ENCODE data around the gene AEBP2. TPM values are rescaled to one million over a fixed set of nuclear protein-coding genes. Genes with fewer than 3 reads are reported as not detected.
"Not testable (repeated sequence)": the region's sequence is repeated elsewhere in the genome, so short reads cannot be mapped to it uniquely, and the experiment has no call there.

The AEBP2 gene
- polyA plus RNA-seq, 1 donor from 2014 or later: 8.7 TPM

- no peaks in the 10 kb centered on the region for H3K27me3 Mint-ChIP-seq
- peak overlapping the region in 1 of 4 donors; percentile 2 for H3K4me3 Mint-ChIP-seq
- H3K4me1 Mint-ChIP-seq: peaks cover 42 to 56% (median 44%) of the 10 kb centered on the region in 3 donors
- H3K27ac Mint-ChIP-seq: peak overlapping the region in 1 of 3 donors; percentile 33
- H3K36me3 Mint-ChIP-seq: peaks cover 7% of the 10 kb centered on the region
- H3K9me3 Mint-ChIP-seq: no peaks in the 10 kb centered on the region
Observed at GRCh38 chr12:19458733-19459132, 19.4 kb downstream of the AEBP2 start.

DNA sequence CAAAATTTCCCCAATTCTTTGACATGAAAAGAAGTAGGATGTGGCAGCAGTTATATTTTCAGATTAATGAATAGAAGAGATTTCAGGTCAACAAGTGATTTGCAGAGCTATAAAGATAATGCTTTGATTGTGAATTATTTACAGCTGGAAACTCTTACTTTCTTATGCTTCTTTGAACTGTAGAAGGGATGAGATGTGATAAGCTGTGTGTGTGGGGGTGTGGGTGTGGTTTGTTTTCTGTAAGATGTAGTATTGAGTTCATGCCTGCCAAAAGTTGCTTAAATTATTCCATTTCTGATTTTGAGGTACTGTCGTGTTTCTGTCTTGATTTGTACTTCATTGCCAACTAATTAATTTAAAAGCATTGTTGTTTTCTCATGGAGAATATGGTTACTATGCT lies 22.7 kb downstream of the AEBP2 start:
- Mint-ChIP-seq H3K36me3 (peaks cover 13% of the 10 kb centered on the region), H3K27ac (peak overlapping the region in 2 of 3 donors; percentile 11 to 23)

DNA sequence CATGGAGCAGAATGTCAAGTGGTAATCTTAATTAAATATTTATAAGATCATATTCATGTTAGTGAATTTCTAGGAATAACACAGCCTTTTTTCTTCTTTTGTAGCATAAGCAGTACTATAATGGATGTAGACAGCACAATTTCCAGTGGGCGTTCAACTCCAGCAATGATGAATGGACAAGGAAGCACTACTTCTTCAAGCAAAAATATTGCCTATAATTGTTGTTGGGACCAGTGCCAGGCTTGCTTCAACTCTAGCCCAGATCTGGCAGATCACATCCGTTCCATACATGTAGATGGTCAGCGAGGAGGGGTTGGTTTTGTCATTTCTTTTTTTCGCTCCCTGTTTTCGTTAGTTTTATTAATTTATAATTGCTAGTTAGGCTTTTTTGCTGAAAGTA lies 23.1 kb downstream of the AEBP2 start:
- Mint-ChIP-seq H3K36me3 (peaks cover 13% of the 10 kb centered on the region), H3K4me1 (peaks cover 24 to 34% (median 32%) of the 10 kb centered on the region in 3 donors), H3K9me3 (no peaks in the 10 kb centered on the region), H3K27me3 (no peaks in the 10 kb centered on the region), H3K27ac (peak overlapping the region in 2 of 3 donors; percentile 11 to 23), H3K4me3 (no peak overlapping the region)

More for the DNA sequence above, 22.7 kb downstream of the AEBP2 start:
- no peak overlapping the region for H3K4me3 Mint-ChIP-seq
- H3K9me3 Mint-ChIP-seq: no peaks in the 10 kb centered on the region
- H3K4me1 Mint-ChIP-seq: peaks cover 26 to 37% (median 36%) of the 10 kb centered on the region in 3 donors
- no peaks in the 10 kb centered on the region for H3K27me3 Mint-ChIP-seq

DNA sequence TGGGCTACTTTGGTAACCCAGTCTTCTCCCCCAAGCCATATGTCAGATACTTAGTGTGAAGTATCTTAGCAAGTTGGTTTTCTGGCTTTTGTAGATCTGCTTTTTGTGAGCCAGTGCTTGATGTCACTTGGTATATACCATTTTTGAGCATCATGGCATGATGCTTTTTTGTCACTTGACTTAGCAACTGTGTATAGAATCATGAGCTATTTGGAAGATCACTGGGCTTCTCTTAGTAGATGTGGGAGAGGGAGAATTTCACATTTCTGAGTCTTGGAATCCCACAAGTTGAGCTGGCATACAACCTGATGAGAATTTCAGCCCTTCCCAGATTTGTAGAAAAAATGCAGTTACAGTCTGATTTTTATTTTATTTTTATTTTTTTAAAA lies 24.9 kb downstream of the AEBP2 start:
- no peak overlapping the region for H3K27ac Mint-ChIP-seq
- H3K4me3 Mint-ChIP-seq: no peak overlapping the region
- no peaks in the 10 kb centered on the region for H3K27me3 Mint-ChIP-seq
- H3K36me3 Mint-ChIP-seq: peaks cover 18% of the 10 kb centered on the region
- H3K9me3 Mint-ChIP-seq: no peaks in the 10 kb centered on the region
- H3K4me1 Mint-ChIP-seq: peaks cover 8 to 18% (median 17%) of the 10 kb centered on the region in 3 donors

DNA sequence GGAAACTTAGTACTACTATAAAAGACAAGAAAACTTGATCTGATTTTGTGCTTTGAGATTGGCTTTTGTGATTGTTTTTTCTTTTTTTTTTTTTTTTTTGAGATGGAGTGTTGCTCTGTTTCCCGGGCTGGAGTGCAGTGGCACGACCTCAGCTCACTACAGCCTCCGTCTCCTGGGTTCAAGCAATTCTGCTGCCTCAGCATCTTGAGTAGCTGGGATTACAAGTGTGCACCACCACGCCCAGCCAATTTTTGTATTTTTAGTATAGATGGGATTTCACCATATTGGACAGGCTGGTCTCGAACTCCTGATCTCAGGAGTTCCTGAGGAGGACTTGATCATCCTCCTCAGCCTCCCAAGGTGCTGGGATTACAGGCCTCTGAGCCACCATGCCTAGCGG lies 26.4 kb downstream of the AEBP2 start:
- no peak overlapping the region for H3K27ac Mint-ChIP-seq
- H3K27me3 Mint-ChIP-seq: no peaks in the 10 kb centered on the region
- H3K4me3 Mint-ChIP-seq: no peak overlapping the region
- H3K9me3 Mint-ChIP-seq: no peaks in the 10 kb centered on the region
- H3K4me1 Mint-ChIP-seq: peaks cover 0 to 11% (median 11%) of the 10 kb centered on the region in 3 donors
- peaks cover 18% of the 10 kb centered on the region for H3K36me3 Mint-ChIP-seq

DNA sequence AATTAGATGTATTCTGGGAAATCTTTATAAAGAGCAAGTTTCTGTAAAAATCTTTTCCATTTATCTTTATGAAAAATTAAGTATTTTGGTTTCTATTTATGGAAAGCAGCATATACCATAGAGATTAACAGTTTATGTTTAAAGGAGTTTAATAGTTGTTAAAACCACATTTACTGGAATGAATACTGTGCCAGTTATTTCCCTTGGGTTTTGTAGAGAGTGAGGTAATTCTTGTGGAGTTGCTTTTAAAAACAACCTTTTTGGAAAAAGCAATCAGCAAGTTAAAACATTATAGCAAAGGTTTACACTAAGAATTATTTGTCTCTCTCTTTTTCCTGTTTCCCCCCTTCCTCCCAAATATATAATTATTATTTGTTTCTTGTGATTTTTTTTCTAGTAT lies 34.9 kb downstream of the AEBP2 start:
- H3K27me3 Mint-ChIP-seq: no peaks in the 10 kb centered on the region
- H3K36me3 Mint-ChIP-seq: peaks cover 20% of the 10 kb centered on the region
- H3K9me3 Mint-ChIP-seq: peaks cover 0 to 2% (median 1%) of the 10 kb centered on the region in 3 donors
- no peak overlapping the region for H3K27ac Mint-ChIP-seq
- H3K4me1 Mint-ChIP-seq: peaks cover 9 to 26% (median 22%) of the 10 kb centered on the region in 3 donors
- H3K4me3 Mint-ChIP-seq: no peak overlapping the region

GRCh38 chr12:19475884-19476505 lies 36.7 kb downstream of the AEBP2 start:
- not testable (repeated sequence) for H3K4me3 Mint-ChIP-seq, H3K27me3 Mint-ChIP-seq, H3K9me3 Mint-ChIP-seq
- Mint-ChIP-seq H3K27ac (peak overlapping the region in 1 of 3 donors; percentile 26), H3K4me1 (peaks cover 10 to 23% (median 22%) of the 10 kb centered on the region in 3 donors), H3K36me3 (peaks cover 28% of the 10 kb centered on the region)

- peaks cover 31% of the 10 kb centered on the region for H3K36me3 Mint-ChIP-seq
Observed at GRCh38 chr12:19477071-19477470, 37.8 kb downstream of the AEBP2 start.

GRCh38 chr12:19480459-19480858 lies 41.2 kb downstream of the AEBP2 start:
- H3K4me1 Mint-ChIP-seq: peaks cover 29 to 38% (median 38%) of the 10 kb centered on the region in 3 donors
- H3K9me3 Mint-ChIP-seq: peaks cover 4 to 5% (median 5%) of the 10 kb centered on the region in 3 donors
- peaks cover 26% of the 10 kb centered on the region for H3K36me3 Mint-ChIP-seq
- H3K27me3 Mint-ChIP-seq: no peaks in the 10 kb centered on the region
- no peak overlapping the region for H3K4me3 Mint-ChIP-seq
- H3K27ac Mint-ChIP-seq: no peak overlapping the region

More at GRCh38 chr12:19477071-19477470, 37.8 kb downstream of the AEBP2 start:
- Mint-ChIP-seq H3K4me1 (peaks cover 15 to 26% (median 22%) of the 10 kb centered on the region in 3 donors), H3K27me3 (no peaks in the 10 kb centered on the region), H3K9me3 (peaks cover 4 to 5% (median 5%) of the 10 kb centered on the region in 3 donors), H3K4me3 (peak overlapping the region in 1 of 4 donors; percentile 62), H3K27ac (peak overlapping the region in 1 of 3 donors; percentile 80)

DNA sequence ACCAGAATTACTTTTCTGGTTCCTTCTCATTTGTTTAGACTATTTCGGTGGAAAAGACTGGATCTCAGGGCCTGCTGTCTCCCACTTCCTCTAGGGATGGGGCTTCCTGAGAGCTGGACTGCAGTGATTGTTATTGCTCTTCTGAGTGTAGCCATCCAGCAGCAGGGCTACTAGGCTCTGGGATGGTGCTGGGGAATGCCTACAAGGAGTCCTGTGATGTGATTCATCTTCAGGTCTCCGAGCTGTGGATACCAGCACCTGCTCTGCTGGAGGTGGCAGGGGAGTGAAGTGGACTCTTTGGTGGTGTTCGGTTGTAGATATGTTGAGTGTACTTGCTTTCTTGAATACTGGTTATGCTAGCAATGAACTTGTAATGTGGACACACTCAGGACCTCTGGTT lies 42.7 kb downstream of the AEBP2 start:
- Mint-ChIP-seq H3K27ac (peak overlapping the region; percentile 26 to 96 (median 64)), H3K4me3 (peak overlapping the region in 2 of 4 donors; percentile 81 to 87), H3K27me3 (no peaks in the 10 kb centered on the region), H3K9me3 (peaks cover 2 to 5% (median 5%) of the 10 kb centered on the region in 3 donors), H3K36me3 (peaks cover 27% of the 10 kb centered on the region), H3K4me1 (peaks cover 37 to 43% (median 39%) of the 10 kb centered on the region in 3 donors)

GRCh38 chr12:19482551-19483109 lies 43.3 kb downstream of the AEBP2 start:
- H3K4me3 Mint-ChIP-seq: peak overlapping the region in 3 of 4 donors; percentile 57 to 87 (median 81)
- no peaks in the 10 kb centered on the region for H3K27me3 Mint-ChIP-seq
- peaks cover 22% of the 10 kb centered on the region for H3K36me3 Mint-ChIP-seq
- peaks cover 31 to 37% (median 34%) of the 10 kb centered on the region in 3 donors for H3K4me1 Mint-ChIP-seq
- H3K27ac Mint-ChIP-seq: peak overlapping the region; percentile 26 to 96 (median 74)
- H3K9me3 Mint-ChIP-seq: peaks cover 2 to 5% (median 5%) of the 10 kb centered on the region in 3 donors

- Mint-ChIP-seq H3K9me3 (peaks cover 2 to 5% (median 5%) of the 10 kb centered on the region in 3 donors), H3K27ac (peak overlapping the region in 2 of 3 donors; percentile 26 to 96), H3K36me3 (peaks cover 17% of the 10 kb centered on the region), H3K27me3 (no peaks in the 10 kb centered on the region), H3K4me3 (no peak overlapping the region), H3K4me1 (peaks cover 31 to 33% (median 33%) of the 10 kb centered on the region in 3 donors)
Observed at GRCh38 chr12:19483727-19484126, 44.4 kb downstream of the AEBP2 start.

GRCh38 chr12:19484738-19485137 lies 45.4 kb downstream of the AEBP2 start:
- peaks cover 32 to 39% (median 36%) of the 10 kb centered on the region in 3 donors for H3K4me1 Mint-ChIP-seq

GRCh38 chr12:19485240-19485639 lies 45.9 kb downstream of the AEBP2 start:
- H3K4me3 Mint-ChIP-seq: no peak overlapping the region

More at GRCh38 chr12:19484738-19485137, 45.4 kb downstream of the AEBP2 start:
- Mint-ChIP-seq H3K4me3 (no peak overlapping the region), H3K27ac (no peak overlapping the region), H3K36me3 (peaks cover 10% of the 10 kb centered on the region), H3K27me3 (no peaks in the 10 kb centered on the region), H3K9me3 (peaks cover 2 to 5% (median 2%) of the 10 kb centered on the region in 3 donors)

DNA sequence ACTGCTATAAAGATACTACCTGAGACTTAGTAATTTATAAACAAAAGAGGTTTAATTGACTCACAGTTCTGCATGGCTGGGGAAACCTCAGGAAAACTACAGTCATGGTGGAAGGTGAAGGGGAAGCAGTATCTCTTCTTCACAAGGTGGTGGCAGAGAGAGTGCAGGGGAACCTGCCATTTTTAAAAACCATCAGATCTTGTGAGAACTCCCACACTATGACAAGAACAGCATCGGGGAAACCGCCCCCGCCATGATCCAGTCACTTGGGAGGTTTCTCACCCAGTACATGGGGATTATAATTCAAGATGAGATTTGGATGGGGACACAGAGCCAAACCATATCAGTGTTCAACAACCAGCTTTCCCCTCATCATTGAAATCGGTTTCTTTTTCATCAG lies 49.9 kb downstream of the AEBP2 start:
- Mint-ChIP-seq H3K27me3 (no peaks in the 10 kb centered on the region), H3K9me3 (no peaks in the 10 kb centered on the region), H3K4me1 (peaks cover 26 to 32% (median 30%) of the 10 kb centered on the region in 3 donors), H3K27ac (peak overlapping the region in 1 of 3 donors; percentile 82), H3K36me3 (peaks cover 2% of the 10 kb centered on the region), H3K4me3 (peak overlapping the region in 1 of 4 donors; percentile 78)

More at GRCh38 chr12:19485240-19485639, 45.9 kb downstream of the AEBP2 start:
- Mint-ChIP-seq H3K27me3 (no peaks in the 10 kb centered on the region), H3K36me3 (peaks cover 8% of the 10 kb centered on the region), H3K9me3 (peaks cover 2 to 5% (median 2%) of the 10 kb centered on the region in 3 donors), H3K27ac (no peak overlapping the region), H3K4me1 (peaks cover 36 to 43% (median 36%) of the 10 kb centered on the region in 3 donors)
